WTC11 (cell line): Measurements from ENCODE around the gene IST1. TPM values are rescaled to one million over a fixed set of nuclear protein-coding genes. Genes with fewer than 3 reads are reported as not detected.

Experiments used
- ATAC-seq: fragments of 200-7000 bp; cut with Tn5 transposase; 2 replicates; pipeline ENCODE4 v1.10.0; 2021; ENCODE audit warnings: mild to moderate bottlenecking, moderate library complexity
- CTCF ChIA-PET: fragments of 300-600 bp; sonication (Branson Sonifier 250); formaldehyde crosslinking; loops from one replicate; lab custom pipeline; 2021; ENCODE audit warnings: antibody characterized with exemption; lab: Charles Lee
- POLR2A ChIA-PET: fragments of 350-600 bp; sonication (Branson Sonifier 250); formaldehyde crosslinking; loops from one replicate; lab custom pipeline; 2021; ENCODE audit warnings: antibody characterized with exemption; lab: Charles Lee
- DNase-seq: peaks from one replicate; pipeline ENCODE4 v3.0.0; 2021; ENCODE audit warnings: low spot score
- H3K27ac Mint-ChIP-seq: 2 replicates; pipeline ENCODE4 v1.8.0; 2021; ENCODE audit warnings: mixed read lengths
- H3K27me3 Mint-ChIP-seq: 2 replicates; pipeline ENCODE4 v1.8.0; 2021; ENCODE audit warnings: low read depth, mild to moderate bottlenecking, moderate library complexity, mixed read lengths
- H3K36me3 Mint-ChIP-seq: 2 replicates; pipeline ENCODE4 v1.8.0; 2021; ENCODE audit warnings: mixed read lengths
- H3K4me1 Mint-ChIP-seq: 2 replicates; pipeline ENCODE4 v1.8.0; 2022; ENCODE audit warnings: mixed read lengths
- H3K4me3 Mint-ChIP-seq: 2 replicates; pipeline ENCODE4 v1.8.0; 2021; ENCODE audit warnings: mild to moderate bottlenecking, moderate library complexity, mixed read lengths
- H3K9me3 Mint-ChIP-seq: 2 replicates; pipeline ENCODE4 v1.8.0; 2021; ENCODE audit warnings: mixed read lengths
- AR ChIP-seq: fragments of 250-450 bp; sonication (Bioruptor Pico); IDR thresholded peaks from 2 replicates; pipeline ENCODE4 v1.9.0; 2021; ENCODE audit warnings: mild to moderate bottlenecking
- ARID4B ChIP-seq: sonication (generic); formaldehyde crosslinking; IDR thresholded peaks from 2 replicates; pipeline ENCODE4 v1.8.0; 2023; ENCODE audit warnings: missing genetic modification reagents, mild to moderate bottlenecking, borderline replicate concordance
- CBFB ChIP-seq: sonication (generic); formaldehyde crosslinking; IDR thresholded peaks from 2 replicates; pipeline ENCODE4 v1.8.1; 2022; ENCODE audit warnings: mild to moderate bottlenecking, low read depth, missing genetic modification reagents
- CDX4 ChIP-seq: fragments of 250-450 bp; sonication (Bioruptor Pico); IDR thresholded peaks from 2 replicates; pipeline ENCODE4 v1.9.0; 2021; ENCODE audit warnings: moderate library complexity, mild to moderate bottlenecking, inconsistent platforms, borderline replicate concordance
- CREM ChIP-seq: sonication (generic); formaldehyde crosslinking; IDR thresholded peaks from 2 replicates; pipeline ENCODE4 v1.8.1; 2022; ENCODE audit warnings: mild to moderate bottlenecking, missing genetic modification reagents, moderate library complexity
- CTCF ChIP-seq: fragments of 200-600 bp; IDR thresholded peaks from 2 replicates; pipeline ENCODE4 v1.8.0; 2022; ENCODE audit warnings: antibody characterized with exemption
- E2F5 ChIP-seq: sonication (generic); formaldehyde crosslinking; IDR thresholded peaks from 2 replicates; pipeline ENCODE4 v1.8.1; 2022; ENCODE audit warnings: mild to moderate bottlenecking, moderate library complexity, missing genetic modification reagents
- JAZF1 ChIP-seq: fragments of 250-450 bp; sonication (Bioruptor Pico); IDR thresholded peaks from 2 replicates; pipeline ENCODE4 v1.9.0; 2021; ENCODE audit warnings: moderate library complexity, mild to moderate bottlenecking, inconsistent platforms
- NFE2L1 ChIP-seq: sonication (generic); formaldehyde crosslinking; IDR thresholded peaks from 2 replicates; pipeline ENCODE4 v1.8.1; 2023; ENCODE audit warnings: missing genetic modification reagents
- PREB ChIP-seq: sonication (generic); formaldehyde crosslinking; IDR thresholded peaks from 2 replicates; pipeline ENCODE4 v1.8.1; 2022; ENCODE audit warnings: mild to moderate bottlenecking, missing genetic modification reagents, moderate library complexity, borderline replicate concordance
- SMAD3 ChIP-seq: sonication (generic); formaldehyde crosslinking; IDR thresholded peaks from 2 replicates; pipeline ENCODE4 v1.8.0; 2022; ENCODE audit warnings: missing genetic modification reagents, mild to moderate bottlenecking, borderline replicate concordance
- SOX15 ChIP-seq: fragments of 250-450 bp; sonication (Bioruptor Pico); IDR thresholded peaks from 2 replicates; pipeline ENCODE4 v1.9.0; 2021; ENCODE audit warnings: mild to moderate bottlenecking
- ZBTB43 ChIP-seq: sonication (generic); formaldehyde crosslinking; IDR thresholded peaks from 2 replicates; pipeline ENCODE4 v1.8.1; 2023; ENCODE audit warnings: mild to moderate bottlenecking, missing genetic modification reagents
- ZNF219 ChIP-seq: sonication (generic); formaldehyde crosslinking; IDR thresholded peaks from 2 replicates; pipeline ENCODE4 v1.8.0; 2023; ENCODE audit warnings: missing genetic modification reagents, mild to moderate bottlenecking, borderline replicate concordance
- ZNF671 ChIP-seq: fragments of 250-450 bp; sonication (Bioruptor Pico); IDR thresholded peaks from 2 replicates; pipeline ENCODE4 v1.8.0; 2021; ENCODE audit warnings: mild to moderate bottlenecking
- total RNA-seq: library from RNA; stranded (reverse); gene quantifications from 3 replicates; pipeline ENCODE4 v1.2.3, GENCODE V29; 2021

The IST1 gene
- total RNA-seq, 1 experiment from 2014 or later = 272 TPM

- 0 out of 2 replicates have a peak overlapping the region, but pooled peaks have one; percentile 32 for H3K27ac Mint-ChIP-seq
- POLR2A ChIA-PET = no interaction called here
- peaks cover 13% of the 10 kb centered on the region for H3K36me3 Mint-ChIP-seq
- H3K4me1 Mint-ChIP-seq = no peaks in the 10 kb centered on the region
- H3K9me3 Mint-ChIP-seq = no peaks in the 10 kb centered on the region
- H3K27me3 Mint-ChIP-seq = no peaks in the 10 kb centered on the region
- TF ChIP-seq ZNF671 (CRISPR knock-in tag) = no peak
- TF ChIP-seq CBFB (CRISPR knock-in tag) = no peak
- TF ChIP-seq CDX4 (CRISPR knock-in tag) = no peak
- no peak for TF ChIP-seq NFE2L1 (CRISPR knock-in tag)
- no peak for TF ChIP-seq CREM (CRISPR knock-in tag)
- no peak for TF ChIP-seq JAZF1 (CRISPR knock-in tag)
- TF ChIP-seq ARID4B (CRISPR knock-in tag) = no peak
- no peak for TF ChIP-seq SMAD3
- no peak for TF ChIP-seq E2F5 (CRISPR knock-in tag)
- no peak for TF ChIP-seq CTCF
- TF ChIP-seq AR (CRISPR knock-in tag) = no peak
- TF ChIP-seq ZBTB43 (CRISPR knock-in tag) = no peak
- no peak for TF ChIP-seq ZNF219 (CRISPR knock-in tag)
- TF ChIP-seq PREB (CRISPR knock-in tag) = no peak
- TF ChIP-seq SOX15 (CRISPR knock-in tag) = no peak
- DNase-seq (no peak), ATAC-seq (no peak)
- CTCF ChIA-PET = no interaction called here
- H3K4me3 Mint-ChIP-seq = no peak overlapping the region
Observed at GRCh38 chr16:71855937-71856662, 39.2 kb upstream of the IST1 start.
